GM18867 (cell line): ENCODE measurements around the gene ELK3.
A peak's percentile ranks its signal among the peaks of the same experiment; 100 is the strongest.

Source experiments
- ATAC-seq: cut with Tn5 transposase; IDR thresholded peaks from one replicate; pipeline ENCODE4 v1.9.1; 2021; ENCODE audit warnings: mild to moderate bottlenecking, moderate library complexity; ENCODE audit not compliant: unreplicated experiment

ELK3 gene

GRCh38 chr12:96193725-96194575, at the start of gene ELK3:
ELK3 (plus strand) TSS chr12:96194375.
- ATAC-seq = peak; percentile 35

DNA sequence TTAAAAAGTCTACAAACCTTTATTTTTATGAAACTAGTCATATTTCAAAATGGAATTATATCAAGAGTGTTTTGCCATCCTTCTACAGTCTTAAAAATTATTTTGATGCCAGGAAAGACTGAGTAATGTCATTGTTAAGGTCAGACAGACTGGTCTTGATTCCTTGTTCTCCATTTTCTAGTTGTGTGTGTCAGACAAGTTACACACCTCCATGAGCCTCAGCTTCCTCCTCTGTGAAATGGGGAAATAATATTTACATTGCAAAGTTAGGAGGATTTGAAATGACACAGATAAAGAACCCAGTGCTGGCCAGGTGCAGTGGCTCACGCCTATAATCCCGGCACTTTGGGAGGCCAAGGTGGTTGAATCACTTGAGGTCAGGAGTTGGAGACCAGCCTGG, 47.4 kb upstream of the ELK3 start:
- ATAC-seq = no peak

GRCh38 chr12:96150442-96150841, 43.7 kb upstream of the ELK3 start:
- no peak for ATAC-seq

GRCh38 chr12:96152164-96152563, 42.0 kb upstream of the ELK3 start:
- no peak for ATAC-seq

- ATAC-seq = no peak
Measured at GRCh38 chr12:96153131-96153725, 40.9 kb upstream of the ELK3 start.

- no peak for ATAC-seq
Measured at GRCh38 chr12:96155181-96155580, 39.0 kb upstream of the ELK3 start.

DNA sequence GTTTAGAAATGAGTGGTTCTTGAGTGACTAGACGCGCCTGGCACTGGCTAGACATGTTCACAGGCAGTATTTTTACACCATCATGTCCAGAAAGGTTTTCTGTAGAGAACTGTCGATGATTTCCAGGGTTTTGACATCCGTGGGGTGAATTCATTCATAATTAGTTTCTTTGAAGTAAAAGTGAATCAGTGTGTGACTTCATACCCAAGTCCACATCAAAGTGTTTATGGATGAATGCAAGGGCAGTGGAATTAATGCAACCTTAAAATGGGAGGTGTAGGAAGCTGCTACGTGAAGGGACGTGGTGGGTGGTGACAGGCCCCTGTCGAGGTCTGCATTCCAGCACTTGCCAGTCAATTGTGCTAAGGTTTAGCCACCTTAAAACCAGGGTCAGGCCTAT, 38.4 kb upstream of the ELK3 start:
- no peak for ATAC-seq

DNA sequence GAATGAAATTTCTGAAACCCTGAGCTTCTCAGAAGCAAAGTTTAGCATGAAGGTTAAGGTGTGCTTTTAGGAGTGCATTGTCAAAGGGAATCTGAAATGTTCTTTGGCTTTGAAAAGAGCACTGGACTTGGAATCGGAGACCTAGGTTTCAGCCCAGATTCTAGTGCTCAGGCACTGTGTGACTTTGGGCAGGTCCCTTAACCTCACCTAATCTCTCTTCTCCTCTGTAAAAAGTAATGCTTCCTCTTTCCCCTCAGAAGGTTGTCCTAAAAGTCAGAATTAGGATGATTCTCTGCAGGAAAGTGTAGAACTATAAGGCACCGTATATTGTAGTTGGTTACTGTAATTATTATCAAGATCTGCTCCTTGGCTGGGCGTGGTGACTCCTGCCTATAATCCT, 38.0 kb upstream of the ELK3 start:
- no peak for ATAC-seq

DNA sequence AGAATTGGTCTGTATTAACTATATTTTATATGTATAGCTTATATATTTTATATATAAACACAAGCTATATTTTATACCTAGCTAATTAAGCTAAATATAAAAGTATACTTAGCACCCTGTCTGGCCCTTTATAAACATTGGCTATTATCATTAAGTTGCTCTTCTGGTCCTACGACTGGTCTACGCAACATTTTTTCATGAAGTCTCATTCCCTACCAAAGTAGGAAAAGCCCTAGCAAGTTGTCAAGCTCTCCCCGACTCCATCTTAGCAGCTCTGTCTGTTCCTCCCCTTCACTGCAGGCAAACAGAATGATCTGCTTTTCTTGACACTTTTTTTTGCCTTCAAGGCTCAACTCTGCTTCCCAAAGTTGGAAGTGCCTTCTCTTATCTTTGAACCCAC, 36.7 kb upstream of the ELK3 start:
- no peak for ATAC-seq

DNA sequence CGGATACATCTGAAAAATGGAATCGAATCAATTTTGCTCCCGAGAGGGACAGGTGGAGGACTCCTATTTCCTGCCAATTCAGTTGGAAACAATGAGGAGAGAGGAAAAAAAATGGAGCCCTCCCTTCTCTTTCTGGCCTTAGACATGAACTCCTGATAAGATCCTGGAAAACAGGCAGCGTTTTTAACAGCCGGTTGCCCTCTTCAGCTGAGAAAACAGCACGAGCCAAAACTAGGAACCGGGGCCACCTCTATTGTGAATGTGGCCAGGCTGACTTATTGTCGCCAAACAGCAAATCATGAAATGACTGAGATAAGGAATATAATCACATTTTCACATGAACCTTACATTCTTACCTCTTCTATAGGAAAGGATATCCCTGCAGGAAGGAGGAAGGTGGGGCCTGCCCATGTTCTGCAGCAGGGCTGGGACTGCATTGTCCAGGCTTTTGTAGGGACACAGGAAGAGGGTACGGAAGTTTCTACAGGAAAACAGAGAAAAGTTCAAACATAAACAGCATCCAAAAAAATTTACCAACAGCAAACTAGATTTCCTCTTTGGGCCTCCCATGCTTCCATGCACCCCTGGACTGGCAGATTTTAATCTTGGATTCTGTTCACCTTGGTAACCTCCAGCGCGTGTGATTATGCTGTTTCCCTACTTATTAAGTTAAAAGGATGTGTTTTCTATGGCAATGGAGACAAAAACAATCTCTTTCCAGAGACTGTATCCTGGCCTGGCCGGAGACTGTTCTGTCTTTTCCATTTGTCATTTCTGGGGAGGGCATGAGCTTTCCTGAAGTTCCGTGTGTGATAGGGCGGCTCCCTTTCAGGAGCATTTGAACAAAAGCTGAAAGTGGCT, 29.0 kb upstream of the ELK3 start:
- no peak for ATAC-seq

DNA sequence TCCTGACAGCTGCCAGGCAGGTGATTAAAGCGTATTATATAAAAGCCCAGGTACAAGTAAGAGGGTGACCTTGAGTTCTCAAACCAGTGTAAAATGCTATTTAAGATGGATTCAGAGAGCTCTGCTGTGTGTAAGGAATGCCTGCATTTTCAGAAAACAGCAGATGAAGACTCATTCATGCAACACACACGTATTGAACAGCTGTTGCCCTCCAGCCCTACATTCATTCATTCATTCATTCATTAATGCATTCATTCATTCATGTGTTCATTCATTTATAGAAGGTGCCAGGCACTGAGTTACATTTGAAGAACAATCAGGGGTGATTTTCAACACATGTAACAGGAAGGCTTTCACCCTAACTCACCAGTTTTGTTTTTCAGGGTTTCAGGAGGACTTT, 27.4 kb upstream of the ELK3 start:
- ATAC-seq = no peak

DNA sequence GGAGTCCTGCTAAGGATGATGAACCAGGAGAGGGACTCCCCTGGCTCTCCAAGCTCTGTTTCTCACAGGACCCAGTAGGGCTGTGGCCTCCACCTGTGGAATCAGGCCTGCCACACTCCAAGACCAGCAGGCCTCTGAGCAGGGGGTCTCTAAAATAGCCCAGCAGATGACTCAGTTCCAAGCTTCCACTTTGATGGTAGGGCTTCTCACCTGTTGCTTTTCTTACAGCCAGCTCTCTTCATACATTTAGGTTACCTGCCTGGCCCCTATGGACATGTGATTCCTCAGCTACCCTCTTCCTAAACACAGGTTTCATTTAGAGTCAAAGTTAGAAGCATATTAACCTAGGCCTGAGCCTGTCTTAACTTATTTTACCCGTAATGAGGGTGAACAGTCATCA, 26.7 kb upstream of the ELK3 start:
- no peak for ATAC-seq

DNA sequence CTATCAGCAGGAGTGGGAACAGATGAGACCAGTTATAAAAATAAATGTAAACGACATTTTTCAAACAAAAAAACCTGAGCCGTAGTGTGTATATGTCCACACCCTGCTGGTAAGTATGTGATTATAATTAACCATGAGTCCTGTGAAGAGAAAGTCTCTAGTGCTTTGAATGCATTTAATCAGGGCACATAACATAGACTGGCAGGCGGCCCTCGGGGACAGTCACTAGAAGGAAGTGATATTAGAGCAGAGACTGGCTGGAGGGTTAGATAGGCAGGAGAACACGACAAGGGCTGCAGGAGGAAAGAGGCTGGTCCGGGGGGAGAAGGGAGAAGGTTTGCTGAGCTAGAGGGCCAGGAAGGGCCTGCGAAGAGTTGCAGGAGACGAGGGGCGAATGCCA, 23.8 kb upstream of the ELK3 start:
- no peak for ATAC-seq

- no peak for ATAC-seq
Measured at GRCh38 chr12:96170762-96171161, 23.4 kb upstream of the ELK3 start.

DNA sequence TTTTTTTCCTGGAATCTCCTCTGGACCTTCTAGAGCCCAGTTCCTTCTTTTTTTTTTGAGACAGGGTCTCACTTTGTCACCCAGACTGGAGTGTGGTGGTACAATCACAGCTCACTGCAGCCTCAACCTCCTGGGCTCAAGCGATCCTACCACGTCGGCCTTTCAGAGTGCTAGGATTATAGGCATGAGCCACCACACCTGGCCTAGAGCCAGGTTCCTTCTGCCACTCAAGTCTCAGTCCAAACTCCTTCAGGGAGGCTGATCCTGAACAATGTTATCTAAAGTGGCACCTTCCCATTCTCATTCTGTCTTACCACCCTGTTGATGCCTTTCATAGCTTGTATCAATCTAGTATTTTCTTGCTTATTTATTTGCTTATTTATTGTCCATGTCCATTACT, 22.3 kb upstream of the ELK3 start:
- no peak for ATAC-seq

DNA sequence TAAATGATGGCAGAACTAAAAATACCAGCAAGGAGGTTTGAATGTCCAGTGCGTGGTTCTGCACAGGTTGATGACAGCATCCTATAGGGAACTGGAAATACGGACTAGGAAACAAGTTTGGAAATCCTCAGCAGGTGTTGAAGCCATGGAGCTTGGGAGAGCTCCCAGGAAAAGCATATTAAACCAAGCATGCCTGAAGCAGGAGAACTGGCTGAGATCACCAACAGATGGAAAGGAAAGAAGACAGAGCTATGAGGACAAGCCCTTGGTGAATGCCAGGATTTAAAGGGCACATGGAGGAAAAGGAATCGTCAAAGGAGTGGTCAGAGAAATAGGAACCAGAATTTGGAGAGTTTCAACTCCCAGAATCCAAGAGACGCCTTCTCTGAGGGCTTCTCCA, 21.2 kb upstream of the ELK3 start:
- no peak for ATAC-seq

DNA sequence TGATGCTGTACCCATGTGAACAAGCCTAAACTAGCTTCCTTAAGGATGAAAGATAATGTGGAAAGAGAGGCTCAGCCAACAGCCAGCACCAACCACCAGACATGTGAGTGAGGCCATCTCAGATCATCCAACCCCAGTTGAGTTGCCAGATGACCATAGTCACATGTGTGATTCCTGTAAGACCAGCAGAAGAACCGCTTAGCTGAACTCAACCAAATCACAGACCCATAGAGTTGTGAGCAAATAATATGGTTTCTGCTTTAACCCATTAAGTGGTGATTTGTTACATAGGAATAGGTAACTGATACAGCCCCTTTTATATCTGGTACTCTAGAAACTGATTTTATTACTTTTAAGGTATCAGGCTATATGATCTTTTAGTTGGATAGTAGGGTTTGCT, 17.6 kb upstream of the ELK3 start:
- no peak for ATAC-seq

DNA sequence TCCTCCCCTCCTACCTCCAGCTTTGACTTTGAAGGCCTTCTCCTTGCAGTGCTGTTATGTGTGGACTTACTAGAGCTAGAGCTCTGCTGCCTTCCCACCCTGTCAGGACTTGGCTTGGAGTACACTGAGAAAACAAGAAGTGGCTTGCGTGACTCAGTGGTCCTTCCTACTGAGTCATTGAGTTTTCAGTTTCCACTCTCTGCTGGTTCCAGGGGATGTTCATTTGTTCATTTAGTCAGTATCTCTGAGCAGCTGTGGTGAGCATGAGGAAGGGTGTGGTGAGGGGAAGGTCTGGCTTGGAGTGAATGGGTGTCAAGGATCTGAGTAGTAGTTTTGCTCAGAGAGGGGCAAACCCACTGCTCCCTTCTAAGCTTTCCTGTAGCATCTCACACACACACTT, 17.2 kb upstream of the ELK3 start:
- ATAC-seq = peak; percentile 57

DNA sequence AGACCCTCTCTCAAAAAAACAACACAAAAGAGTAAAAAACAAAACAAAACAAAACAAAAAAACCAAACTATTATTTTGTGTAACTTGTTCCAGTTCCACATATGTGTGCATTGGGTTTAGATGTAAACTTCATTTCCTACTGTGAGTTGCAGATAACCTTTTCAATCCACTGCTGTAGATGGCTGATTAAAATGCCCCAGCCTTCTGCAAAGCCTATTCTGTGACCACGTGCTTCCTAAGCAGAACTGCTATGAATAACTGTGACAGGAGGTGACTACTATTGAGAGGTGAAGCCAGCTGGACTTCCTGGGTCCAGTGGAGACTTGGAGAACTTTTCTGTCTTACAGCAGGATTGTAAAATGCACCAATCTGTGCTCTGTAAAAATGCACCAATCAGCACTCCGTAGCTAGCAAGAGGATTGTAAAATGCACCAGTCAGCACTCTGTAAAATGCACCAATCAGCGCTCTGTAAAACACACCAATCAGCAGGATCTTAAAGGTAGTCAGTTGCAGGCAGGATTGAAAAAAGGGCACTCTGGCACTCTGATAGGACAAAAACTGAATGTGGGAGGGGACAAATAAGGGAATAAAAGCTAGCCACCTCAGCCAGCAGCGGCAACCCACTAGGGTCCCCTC, 10.3 kb upstream of the ELK3 start:
- ATAC-seq = no peak

- no peak for ATAC-seq
Measured at GRCh38 chr12:96185914-96186313, 8.3 kb upstream of the ELK3 start.

GRCh38 chr12:96186607-96187301, 7.4 kb upstream of the ELK3 start:
- ATAC-seq = no peak
